Measurements from ENCODE around the gene CGNL1.

Gene CGNL1

DNA sequence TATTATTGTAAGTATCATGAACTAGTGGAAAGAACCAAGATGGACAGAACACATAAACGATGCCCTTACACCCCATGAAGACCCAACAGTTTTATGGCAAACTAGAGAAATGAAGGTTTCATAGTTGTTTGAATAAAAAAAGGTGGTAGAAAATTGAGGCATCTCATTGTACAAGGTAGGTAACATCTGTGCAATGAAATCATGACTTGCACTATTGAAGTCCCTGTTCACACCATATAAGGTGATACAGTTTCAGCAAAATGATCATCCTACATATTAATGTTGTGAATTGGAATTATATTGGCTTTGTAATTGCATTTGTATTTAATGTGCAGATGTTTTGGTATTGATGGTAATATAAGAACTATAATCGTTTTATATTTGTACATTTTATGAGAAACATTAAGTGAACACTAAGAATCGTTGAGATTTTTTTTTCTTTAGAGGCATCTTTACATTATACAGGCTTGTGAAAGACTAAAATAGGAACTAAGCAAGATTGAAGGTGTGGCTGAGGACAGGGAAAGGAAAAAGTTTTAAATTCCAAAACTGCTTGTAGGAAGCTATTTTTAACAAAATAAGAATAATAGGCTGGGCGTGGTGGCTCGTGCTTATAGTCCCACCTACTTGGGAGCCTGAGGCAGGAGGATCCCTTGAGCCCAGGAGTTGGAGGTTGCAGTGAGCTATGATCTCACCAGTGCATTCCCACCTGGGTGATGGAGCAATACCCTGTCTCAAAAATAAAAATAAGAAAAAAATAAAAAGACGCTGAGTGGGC is 48.5 kb downstream of the CGNL1 start:
- DNase-seq, result no peak

DNA sequence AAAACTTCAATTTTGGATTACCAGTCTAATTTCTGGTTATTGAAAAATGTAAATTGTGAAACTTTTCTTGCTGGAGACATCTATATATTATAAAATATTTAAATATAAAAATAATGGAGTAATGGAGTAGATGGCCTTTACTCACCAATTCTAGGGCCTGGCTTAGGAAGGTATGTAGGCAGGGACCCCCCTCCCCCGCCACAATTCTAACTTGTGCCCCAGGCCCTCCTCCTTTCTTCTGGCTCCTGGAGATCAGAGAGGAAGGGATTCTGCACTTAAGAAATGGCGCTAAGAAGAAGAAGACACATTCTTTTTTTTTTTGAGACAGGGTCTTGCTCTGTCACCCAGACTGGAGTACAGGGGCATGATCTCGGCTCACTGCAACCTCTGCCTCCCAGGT is 49.5 kb downstream of the CGNL1 start:
- DNase-seq, result no peak

DNA sequence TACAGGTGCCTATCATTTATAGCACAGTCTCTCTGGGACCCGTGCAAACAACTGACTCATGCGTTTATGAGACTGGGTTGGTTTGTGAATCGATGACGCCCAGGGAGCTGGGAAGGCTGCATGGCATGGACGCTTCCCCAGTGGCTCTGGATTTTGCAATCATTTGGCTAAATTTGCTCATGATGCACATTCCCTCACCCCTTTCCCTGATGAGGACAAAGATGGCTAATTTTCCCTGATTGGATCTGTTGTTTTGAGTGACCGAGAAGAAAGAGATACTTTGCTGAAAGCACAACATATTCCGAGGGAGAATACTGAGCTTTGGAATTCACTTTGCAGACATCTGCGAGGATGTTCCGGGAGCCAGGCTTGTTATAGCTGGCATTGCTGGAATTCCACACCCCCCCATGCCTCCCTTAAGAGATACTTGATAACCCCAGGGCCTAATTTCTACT is 51.1 kb downstream of the CGNL1 start:
- DNase-seq, result no peak

- DNase-seq, result no peak
Measured at GRCh38 chr15:57432141-57432741, 55.9 kb downstream of the CGNL1 start.

- no peak for DNase-seq
Measured at GRCh38 chr15:57436166-57436565, 59.9 kb downstream of the CGNL1 start.

DNA sequence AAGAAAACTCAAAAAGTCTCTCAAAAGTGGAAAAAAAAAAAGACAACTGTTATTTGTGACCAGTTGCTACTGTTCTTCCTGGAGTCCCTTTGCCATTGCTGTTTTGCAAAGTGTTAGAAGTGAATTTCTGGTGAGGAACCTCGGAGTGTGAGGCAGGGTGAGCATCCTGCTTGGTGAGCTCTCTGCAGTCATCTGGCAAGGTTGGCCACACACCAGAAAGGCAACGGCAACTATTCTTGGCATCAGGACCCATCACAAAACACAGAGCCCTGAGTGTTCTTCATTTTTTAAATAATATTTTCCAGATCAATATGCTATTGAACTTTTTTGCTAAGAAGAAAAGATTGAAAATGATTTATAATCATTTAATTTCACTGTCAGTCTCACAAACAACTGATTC is 60.7 kb downstream of the CGNL1 start:
- DNase-seq, result no peak

DNA sequence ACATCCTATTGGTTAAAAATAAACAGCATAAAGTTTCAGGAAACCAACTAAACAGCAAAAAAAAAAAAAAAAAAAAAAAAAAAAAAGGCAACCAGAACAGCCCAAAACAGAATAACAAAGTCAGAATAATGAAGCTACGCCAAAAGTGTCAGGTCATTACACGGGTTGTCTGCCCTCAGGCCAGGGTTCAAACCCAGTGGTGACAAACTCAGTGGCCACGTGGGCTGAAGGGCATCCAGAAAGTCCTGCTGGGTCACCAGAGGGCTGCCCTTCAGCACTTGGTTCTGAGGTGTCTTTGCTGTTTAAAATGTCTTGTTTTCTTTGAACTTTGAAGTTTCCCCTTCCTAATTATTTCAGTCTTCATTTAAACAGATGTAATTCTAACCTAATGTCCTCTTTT is 61.3 kb downstream of the CGNL1 start:
- no peak for DNase-seq

DNA sequence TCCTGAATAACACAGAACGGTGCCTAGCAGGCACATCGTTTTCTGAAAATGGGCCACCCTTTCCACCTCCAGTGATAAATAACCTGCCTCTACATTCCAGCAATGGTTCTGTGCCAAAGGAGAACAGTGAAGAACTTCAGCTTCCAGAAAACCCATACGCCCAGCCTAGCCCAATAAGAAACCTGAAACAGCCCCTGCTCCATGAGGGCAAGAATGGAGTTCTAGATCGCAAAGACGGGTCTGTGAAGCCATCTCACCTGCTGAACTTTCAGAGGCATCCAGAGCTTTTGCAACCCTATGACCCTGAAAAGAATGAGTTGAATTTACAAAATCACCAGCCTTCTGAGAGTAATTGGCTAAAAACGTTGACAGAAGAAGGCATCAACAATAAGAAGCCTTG is 61.9 kb downstream of the CGNL1 start:
- no peak for DNase-seq

GRCh38 chr15:57439128-57440027 is 63.1 kb downstream of the CGNL1 start:
- DNase-seq, result no peak

DNA sequence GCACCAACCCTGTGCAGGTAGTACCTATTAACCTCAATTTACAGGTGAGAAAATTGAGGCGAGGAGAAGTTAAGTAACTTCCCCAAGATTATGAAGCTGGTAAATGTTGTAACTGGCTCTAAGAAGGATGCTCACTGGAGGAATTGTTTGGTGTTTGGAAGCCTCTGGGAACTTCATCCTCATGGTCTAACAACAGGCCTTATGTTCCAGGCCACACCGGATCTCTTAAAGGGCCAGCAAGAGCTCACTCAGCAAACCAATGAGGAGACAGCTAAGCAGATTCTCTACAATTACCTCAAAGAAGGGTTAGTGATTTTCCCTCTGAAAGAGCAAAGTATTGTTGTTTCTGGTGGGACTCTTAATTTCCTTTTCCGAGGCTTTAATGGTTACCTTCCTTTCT is 63.9 kb downstream of the CGNL1 start:
- no peak for DNase-seq

GRCh38 chr15:57440799-57441198 is 64.5 kb downstream of the CGNL1 start:
- no peak for DNase-seq

DNA sequence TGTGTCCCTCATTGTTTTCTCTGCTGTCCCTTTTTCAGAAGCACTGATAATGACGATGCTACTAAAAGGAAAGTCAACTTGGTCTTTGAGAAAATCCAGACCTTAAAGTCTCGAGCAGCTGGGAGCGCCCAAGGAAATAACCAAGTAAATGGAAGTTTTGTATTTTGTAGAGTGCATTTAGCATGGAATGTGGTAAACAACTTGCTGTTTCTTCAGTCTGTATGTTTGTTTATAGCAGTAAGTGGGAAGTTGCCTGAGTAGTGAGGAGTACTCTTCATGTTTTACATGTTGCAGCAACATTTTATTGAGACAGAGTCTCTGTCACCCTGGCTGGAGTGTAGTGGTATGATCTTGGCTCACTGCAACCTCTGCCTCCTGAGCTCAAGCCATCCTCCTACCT is 66.0 kb downstream of the CGNL1 start:
- no peak for DNase-seq

- no peak for DNase-seq
Measured at GRCh38 chr15:57443486-57443885, 67.2 kb downstream of the CGNL1 start.

- DNase-seq, result no peak
Measured at GRCh38 chr15:57444877-57445513, 68.7 kb downstream of the CGNL1 start.

DNA sequence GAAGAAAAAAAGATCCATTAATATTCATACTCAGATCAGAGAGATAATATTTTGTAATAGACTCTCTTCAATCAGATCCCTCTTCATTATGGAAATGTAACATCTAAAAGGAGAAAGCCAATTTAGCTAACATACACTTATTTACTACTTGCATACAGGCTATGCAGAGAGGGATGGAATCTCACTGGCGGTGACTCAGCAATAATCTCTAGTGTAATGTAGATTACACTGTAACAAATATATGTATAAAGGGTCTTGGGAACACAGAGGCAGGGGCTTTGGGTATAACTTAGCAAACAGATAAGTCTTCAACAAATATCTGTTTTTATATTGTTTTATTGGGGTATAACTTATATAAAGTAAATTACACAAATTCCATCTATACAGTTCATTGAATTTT is 69.6 kb downstream of the CGNL1 start:
- DNase-seq, result no peak

DNA sequence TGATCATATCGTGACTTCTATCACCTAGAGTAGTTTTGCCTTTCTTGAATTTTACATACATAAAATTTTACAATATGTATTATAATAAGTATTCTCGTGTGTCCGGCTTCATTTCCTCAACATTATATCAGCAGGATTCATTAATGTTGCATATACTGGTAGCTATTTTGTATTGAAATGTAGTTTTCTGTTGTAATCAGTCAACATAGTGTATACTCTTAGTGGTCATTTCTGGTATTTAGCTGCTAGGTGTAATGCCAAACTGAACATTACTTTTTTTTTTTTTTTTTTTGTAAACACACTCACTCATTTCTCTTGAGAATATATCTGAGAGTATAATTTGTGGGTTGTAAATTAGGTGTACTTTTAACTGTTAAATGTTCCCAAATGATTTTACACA is 70.1 kb downstream of the CGNL1 start:
- no peak for DNase-seq

DNA sequence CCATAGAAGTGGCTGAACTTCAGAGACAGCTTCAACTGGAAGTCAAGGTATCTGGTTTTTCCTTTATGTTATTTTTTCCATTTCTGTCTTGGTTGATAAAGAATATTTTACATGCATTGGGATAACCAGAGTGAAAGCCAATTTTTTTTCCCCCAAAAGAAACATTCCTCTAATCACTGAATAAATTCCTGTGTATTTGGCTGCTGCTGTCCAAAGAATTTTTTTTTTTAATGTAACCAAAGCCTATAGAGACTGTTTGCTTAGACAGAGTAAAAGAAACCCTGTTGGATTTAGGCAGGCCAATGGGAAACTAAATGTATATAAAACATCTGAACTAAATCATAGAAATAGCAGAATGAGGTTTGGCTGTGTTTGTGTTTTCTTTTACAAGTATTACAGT is 75.2 kb downstream of the CGNL1 start:
- DNase-seq, result no peak

GRCh38 chr15:57452090-57452754 is 75.9 kb downstream of the CGNL1 start:
- no peak for DNase-seq

- DNase-seq, result no peak
Measured at GRCh38 chr15:57455929-57456328, 79.6 kb downstream of the CGNL1 start.

GRCh38 chr15:57456559-57456958 is 80.3 kb downstream of the CGNL1 start:
- no peak for DNase-seq

DNA sequence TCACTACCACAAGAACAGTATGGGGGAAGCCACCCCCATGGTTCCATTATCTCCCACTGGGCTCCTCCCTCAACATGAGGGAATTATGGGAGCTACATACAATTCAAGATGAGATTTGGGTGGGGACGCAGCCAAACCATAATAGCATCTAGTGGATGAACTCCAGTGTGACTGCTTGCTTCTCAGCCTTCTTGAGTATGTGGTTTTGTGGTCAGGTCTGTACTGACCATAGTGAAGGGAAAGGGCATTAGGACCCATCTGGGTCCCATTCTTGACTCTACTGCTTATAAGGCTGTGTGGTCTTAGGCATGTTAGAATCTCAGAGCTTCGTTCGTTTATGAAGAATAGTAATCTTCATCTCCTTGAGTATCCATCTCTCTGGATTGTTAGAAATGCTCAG is 81.4 kb downstream of the CGNL1 start:
- DNase-seq, result no peak

GRCh38 chr15:57458356-57458781 is 82.1 kb downstream of the CGNL1 start:
- no peak for DNase-seq
